Neural cell (in vitro differentiated cells): ENCODE data around the gene GPR82.

Experiments
- EP300 ChIP-seq: fragments of 450-650 bp; conservative IDR thresholded peaks from 2 replicates; pipeline ENCODE4 v1.6.1; 2014; ENCODE audit warnings: antibody characterized with exemption, mild to moderate bottlenecking, moderate library complexity; ENCODE audit not compliant: poor library complexity, severe bottlenecking
- EZH2 ChIP-seq: fragments of 200-600, 300-800 bp; shearing (Covaris generic), sonication (generic); IDR thresholded peaks from 2 replicates; pipeline ENCODE4 v1.6.1; 2014; ENCODE audit warnings: antibody characterized with exemption, low read length, borderline replicate concordance, mild to moderate bottlenecking; ENCODE audit not compliant: insufficient read depth, poor library complexity, severe bottlenecking
- MXI1 ChIP-seq: fragments of 450-650 bp; conservative IDR thresholded peaks from 2 replicates; pipeline ENCODE4 v1.6.1; 2014; ENCODE audit warnings: antibody characterized with exemption, mild to moderate bottlenecking; ENCODE audit not compliant: poor library complexity, severe bottlenecking
- POLR2AphosphoS5 ChIP-seq: IDR thresholded peaks from 2 replicates; pipeline ENCODE4 v1.6.1; 2012
- RAD21 ChIP-seq: fragments of 450-650 bp; conservative IDR thresholded peaks from 2 replicates; pipeline ENCODE4 v1.6.1; 2014; ENCODE audit warnings: antibody characterized with exemption, mild to moderate bottlenecking, moderate library complexity
- REST ChIP-seq: IDR thresholded peaks from 2 replicates; pipeline ENCODE4 v1.6.1; 2012; ENCODE audit warnings: borderline replicate concordance
- SMC3 ChIP-seq: fragments of 450-650 bp; conservative IDR thresholded peaks from 2 replicates; pipeline ENCODE4 v1.6.1; 2014; ENCODE audit warnings: antibody characterized with exemption, mild to moderate bottlenecking, moderate library complexity; ENCODE audit not compliant: poor library complexity
- TAF1 ChIP-seq: IDR thresholded peaks from 2 replicates; pipeline ENCODE4 v1.6.1; 2012; ENCODE audit warnings: low read depth
- TF ChIP-seq, protein P1 (sequence below): fragments of 450-650 bp; IDR thresholded peaks from 2 replicates; pipeline ENCODE4 v1.5.1; 2014; ENCODE audit warnings: antibody characterized with exemption, mild to moderate bottlenecking, moderate library complexity; ENCODE audit not compliant: poor library complexity, severe bottlenecking

DNA sequence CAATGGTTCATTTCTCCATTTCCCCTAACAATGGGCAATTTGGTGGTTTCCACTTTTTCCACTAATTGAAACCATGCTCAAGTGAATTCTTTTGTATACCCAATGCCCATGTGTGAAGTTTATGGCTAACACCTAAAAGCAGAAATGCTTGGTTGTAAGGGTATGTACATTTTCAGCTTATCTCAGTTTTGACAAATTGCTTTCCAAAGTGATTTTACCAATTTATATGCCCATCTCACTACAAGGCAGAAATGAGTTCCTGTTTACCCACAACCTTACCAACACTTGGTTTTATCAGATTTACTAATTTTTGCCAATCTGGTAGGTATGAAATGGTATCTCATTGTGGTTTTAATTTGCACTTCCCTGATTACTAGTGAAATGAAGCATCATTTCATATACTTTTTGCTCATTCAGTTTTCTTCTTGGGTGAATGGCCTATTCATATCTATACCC lies 20.4 kb upstream of the GPR82 start:
- TF ChIP-seq RAD21 (no peak), REST (no peak), EZH2 (no peak), MXI1 (no peak), POLR2AphosphoS5 (no peak), TAF1 (no peak), SMC3 (no peak), EP300 (no peak)
- TF ChIP-seq, protein P1, sequence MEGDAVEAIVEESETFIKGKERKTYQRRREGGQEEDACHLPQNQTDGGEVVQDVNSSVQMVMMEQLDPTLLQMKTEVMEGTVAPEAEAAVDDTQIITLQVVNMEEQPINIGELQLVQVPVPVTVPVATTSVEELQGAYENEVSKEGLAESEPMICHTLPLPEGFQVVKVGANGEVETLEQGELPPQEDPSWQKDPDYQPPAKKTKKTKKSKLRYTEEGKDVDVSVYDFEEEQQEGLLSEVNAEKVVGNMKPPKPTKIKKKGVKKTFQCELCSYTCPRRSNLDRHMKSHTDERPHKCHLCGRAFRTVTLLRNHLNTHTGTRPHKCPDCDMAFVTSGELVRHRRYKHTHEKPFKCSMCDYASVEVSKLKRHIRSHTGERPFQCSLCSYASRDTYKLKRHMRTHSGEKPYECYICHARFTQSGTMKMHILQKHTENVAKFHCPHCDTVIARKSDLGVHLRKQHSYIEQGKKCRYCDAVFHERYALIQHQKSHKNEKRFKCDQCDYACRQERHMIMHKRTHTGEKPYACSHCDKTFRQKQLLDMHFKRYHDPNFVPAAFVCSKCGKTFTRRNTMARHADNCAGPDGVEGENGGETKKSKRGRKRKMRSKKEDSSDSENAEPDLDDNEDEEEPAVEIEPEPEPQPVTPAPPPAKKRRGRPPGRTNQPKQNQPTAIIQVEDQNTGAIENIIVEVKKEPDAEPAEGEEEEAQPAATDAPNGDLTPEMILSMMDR = no peak
